ENCODE measurements around the gene DTNA.
"Not testable (repeated sequence)": the region's sequence is repeated elsewhere in the genome, so short reads cannot be mapped to it uniquely, and the experiment has no call there.

DTNA gene

DNA sequence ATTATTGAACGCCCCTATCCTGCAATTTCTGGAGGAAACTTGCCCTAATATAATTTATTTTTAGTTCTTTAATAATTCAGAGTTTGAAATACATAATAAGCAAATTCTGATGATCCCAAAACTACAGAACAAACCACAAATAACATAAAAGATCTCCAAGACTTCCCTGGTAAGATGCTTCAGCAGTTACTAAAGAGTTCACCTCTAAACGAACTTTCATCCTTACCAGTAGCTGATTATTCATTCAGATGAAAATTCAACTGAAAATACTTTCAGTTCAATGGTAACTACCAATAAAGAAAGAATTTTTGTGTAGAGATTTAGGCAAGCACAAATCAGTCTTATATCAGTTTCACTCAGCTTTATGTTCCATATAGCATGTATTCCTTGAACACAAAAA, 201.0 kb downstream of the DTNA start:
- DNase-seq = no peak

DNA sequence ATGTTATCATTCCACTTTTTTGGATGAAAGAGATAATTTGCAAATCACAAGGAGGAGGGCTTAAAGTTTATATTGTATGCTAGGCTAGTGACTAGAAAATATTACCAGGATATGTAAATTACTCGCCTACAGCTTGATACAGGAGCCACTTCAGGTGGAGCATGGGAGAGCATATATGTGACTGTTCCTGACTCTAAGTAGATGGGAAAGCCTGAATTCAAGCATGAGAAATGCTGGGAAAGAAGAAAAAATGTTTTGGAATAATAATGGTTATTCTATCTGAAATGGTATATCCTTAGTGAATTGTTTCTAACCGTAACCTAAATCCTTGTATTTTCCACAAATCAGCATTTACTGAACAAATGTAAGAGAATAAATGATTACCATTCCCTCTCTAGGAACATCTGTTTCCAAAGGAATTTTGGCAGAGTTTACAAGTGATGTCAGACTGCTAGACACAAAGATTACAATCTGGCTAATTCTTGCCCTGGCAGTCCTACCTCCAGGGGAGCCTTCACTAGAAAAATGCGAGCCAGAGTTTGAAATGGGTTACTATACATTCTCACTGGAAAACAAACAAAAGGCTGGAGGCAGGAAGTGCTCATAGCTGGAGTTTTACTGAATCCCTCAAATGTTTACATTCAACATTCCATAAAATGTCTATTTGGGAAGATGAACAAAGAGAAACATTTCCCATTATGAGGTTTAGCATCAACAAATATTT, 201.7 kb downstream of the DTNA start:
- DNase-seq = no peak

DNA sequence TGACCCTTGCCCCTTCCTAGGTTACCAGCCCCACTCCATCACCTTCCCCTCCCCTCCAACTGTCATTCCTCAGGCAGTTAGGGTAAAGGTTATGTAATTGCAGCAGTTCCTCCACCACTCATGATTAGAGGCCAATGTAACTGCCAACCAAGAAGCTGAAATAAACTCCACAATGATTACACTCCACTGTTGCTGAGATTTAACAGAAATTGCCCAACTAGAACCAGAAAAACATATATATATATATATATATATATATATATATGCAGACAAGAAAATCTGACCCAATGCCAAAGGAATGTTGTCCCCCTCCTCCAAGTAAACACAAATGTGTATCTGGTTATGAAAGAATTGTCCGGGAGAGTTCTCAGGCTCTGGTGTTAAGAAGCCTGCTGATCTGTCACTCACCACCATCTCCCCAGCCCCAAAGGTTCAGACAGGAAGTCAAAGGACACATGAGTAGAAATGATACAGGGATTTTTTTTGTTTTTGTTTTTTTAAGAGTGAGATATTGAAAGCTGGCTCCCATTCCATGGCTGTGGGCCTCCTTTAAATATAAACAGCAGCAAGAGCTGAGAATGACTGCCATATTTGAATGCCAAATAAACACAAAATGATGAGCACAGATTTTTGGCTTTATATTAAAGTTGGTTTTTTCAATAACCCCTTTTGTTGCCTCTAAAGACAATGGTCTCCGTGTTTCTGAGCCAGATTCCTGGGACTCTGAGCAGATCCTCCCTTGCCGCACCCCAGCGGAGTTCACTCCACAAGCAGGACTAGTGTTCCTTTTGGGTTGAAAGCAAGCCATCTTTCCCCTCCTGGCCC, 204.0 kb downstream of the DTNA start:
- DNase-seq = no peak

DNA sequence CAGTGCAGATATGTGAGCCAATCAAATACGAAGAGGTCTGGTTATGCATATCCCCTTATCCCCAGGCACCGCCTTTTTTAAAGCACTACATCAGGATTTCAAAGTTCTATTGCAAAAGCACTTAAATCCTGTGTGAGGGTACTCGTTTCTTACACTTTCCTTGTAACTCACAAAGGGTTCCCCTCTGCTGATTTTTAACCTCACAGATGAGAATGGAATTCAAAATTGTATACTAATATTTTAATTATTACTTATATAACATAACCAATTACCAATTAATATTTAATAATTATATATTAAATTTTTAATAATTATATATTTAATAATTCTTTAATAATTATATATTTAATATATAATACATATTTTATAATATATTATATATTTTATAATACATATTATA, 204.9 kb downstream of the DTNA start:
- DNase-seq = no peak

GRCh38 chr18:34916539-34916938, 206.4 kb downstream of the DTNA start:
- not testable (repeated sequence) for DNase-seq

- no peak for DNase-seq
These were observed 208.8 kb downstream of the DTNA start for GRCh38 chr18:34918856-34919255.

GRCh38 chr18:34921226-34921625, 211.1 kb downstream of the DTNA start:
- no peak for DNase-seq

GRCh38 chr18:34921811-34922385, 211.8 kb downstream of the DTNA start:
- DNase-seq = no peak

DNA sequence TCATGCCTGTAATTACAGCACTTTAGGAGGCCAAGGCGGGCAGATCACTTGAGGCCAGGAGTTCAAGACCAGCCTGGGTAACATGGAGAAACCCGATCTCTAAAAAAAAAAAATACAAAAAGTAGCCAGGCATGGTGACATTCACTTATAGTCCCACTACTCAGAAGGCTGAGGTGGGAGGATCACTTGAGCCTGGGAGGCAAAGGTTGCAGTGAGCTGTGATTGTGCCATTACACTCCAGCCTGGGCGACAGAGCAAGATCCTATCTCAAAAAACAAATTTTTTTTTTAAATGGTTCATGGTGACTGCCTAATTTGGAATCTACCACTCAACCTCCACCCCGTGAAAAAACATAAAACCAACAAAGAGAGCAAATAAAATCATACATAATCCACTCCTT, 212.5 kb downstream of the DTNA start:
- not testable (repeated sequence) for DNase-seq

- no peak for DNase-seq
These were observed 213.8 kb downstream of the DTNA start for GRCh38 chr18:34923911-34924310.

GRCh38 chr18:34926683-34927082, 216.6 kb downstream of the DTNA start:
- DNase-seq = no peak

GRCh38 chr18:34928088-34928753, 218.1 kb downstream of the DTNA start:
- DNase-seq = no peak

GRCh38 chr18:34928754-34929335, 218.7 kb downstream of the DTNA start:
- no peak for DNase-seq

DNA sequence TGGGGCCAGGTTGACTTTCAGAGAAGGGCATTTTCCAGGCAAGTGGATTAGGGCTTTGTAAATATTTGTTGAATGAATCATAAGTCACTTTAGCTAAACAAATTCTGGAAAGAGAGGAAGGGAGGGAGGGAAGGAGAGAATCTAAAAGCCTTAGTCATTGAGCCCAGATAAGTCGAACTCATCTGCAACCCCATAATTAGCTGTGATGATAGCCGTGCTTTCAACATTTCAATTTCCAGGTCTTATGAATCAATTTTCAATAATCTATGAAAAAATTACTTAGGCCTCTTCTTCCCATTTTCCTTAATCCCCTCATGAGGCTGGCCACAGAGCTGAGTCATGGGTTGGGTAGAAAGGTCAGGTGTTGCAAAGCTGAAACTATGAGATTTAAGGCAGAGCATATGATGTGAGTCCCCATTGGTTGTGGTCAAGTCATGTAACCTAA, 219.3 kb downstream of the DTNA start:
- no peak for DNase-seq

- no peak for DNase-seq
These were observed 222.3 kb downstream of the DTNA start for GRCh38 chr18:34932363-34932762.

- DNase-seq = no peak
These were observed 222.8 kb downstream of the DTNA start for GRCh38 chr18:34932792-34933466.

- no peak for DNase-seq
These were observed 224.0 kb downstream of the DTNA start for GRCh38 chr18:34933909-34934661.

GRCh38 chr18:34936772-34937171, 226.7 kb downstream of the DTNA start:
- no peak for DNase-seq

DNA sequence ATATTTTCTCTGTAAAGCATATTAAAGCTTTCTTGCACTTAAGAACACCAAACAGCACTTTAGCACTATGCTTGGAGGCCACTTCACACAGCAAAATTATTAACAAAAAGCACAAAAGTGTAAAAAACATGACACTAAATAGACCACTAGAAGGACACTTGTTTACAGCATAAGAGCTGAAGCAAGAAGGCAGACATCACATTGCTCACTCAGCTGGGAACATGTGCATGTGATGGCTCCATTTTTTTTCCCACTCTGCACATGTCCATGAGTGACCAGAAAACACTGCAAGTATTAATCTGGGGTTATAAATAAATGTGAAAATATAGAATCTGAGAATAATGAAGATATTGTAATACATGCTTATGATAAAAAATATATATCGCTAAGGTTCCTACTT, 228.0 kb downstream of the DTNA start:
- DNase-seq = no peak

Measured in stimulated activated CD4-positive, alpha-beta T cell treated with anti-CD3 and anti-CD28 coated beads, Interleukin-1b, Interleukin-23, amount 100 ng/mL, for 48 hours (primary cell).